Measurements from ENCODE around the gene AGO3.
A peak's percentile ranks its signal among the peaks of the same experiment; 100 is the strongest.
"Not testable (repeated sequence)": the region's sequence is repeated elsewhere in the genome, so short reads cannot be mapped to it uniquely, and the experiment has no call there.

Gene AGO3

DNA sequence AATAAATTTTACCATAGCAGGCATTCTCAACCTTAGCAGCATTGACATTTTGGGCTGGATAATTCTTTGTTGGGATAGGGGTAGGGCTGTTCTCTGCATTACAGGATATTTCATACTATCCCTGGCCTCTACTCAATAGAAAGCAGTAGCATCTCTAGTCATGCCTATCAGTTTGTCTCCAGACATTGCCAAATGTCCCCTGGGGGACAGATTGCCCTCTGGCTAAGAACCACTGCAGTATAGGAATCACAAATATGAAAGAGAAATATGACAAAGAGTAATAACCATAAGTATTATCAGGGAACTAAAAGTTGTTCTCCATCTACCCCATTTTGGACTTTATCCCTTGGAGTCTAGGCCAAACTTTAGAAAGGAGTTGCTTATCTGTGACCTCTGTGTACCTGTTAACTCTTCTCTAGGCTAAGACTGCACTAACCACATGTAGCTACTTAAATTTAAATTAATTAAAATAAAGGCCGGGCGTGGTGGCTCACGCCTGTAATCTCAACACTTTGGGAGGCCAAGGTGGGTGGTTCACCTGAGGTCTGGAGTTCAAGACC is 76.1 kb downstream of the AGO3 start:
- Histone ChIP-seq H3K9me3 (replicated peaks in 1 of 11) (no peaks in the 10 kb centered on the region), H3K9ac (no peak overlapping the region), H3K36me3 (peaks cover 33 to 75% (median 51%) of the 10 kb centered on the region in 11 experiments), H3K27me3 (no peaks in the 10 kb centered on the region), H3K27ac (no peak overlapping the region), H3K4me1 (no peaks in the 10 kb centered on the region), H4K20me1 (no peaks in the 10 kb centered on the region), H3K4me3 (no peak overlapping the region), H3K4me2 (no peak overlapping the region)
- TF ChIP-seq Cebpa-rat (IDR thresholded peaks at IDR 0.05), result no peak

GRCh38 chr1:36007741-36008140 is 76.8 kb downstream of the AGO3 start:
- no peak for TF ChIP-seq Cebpa-rat (IDR thresholded peaks at IDR 0.05)
- no peak overlapping the region for H3K27ac ChIP-seq

GRCh38 chr1:36008546-36009197 is 77.8 kb downstream of the AGO3 start:
- peaks cover 46 to 82% (median 66%) of the 10 kb centered on the region in 11 experiments for H3K36me3 ChIP-seq
- H3K9me3 ChIP-seq (replicated peaks in 1 of 11), result no peaks in the 10 kb centered on the region
- no peaks in the 10 kb centered on the region for H3K4me1 ChIP-seq
- no peak overlapping the region for H3K27ac ChIP-seq
- no peak overlapping the region for H3K9ac ChIP-seq
- H3K27me3 ChIP-seq, result no peaks in the 10 kb centered on the region
- H3K4me2 ChIP-seq, result no peak overlapping the region
- TF ChIP-seq Cebpa-rat (IDR thresholded peaks at IDR 0.05), result no peak
- H4K20me1 ChIP-seq, result no peaks in the 10 kb centered on the region
- no peak overlapping the region for H3K4me3 ChIP-seq

More at GRCh38 chr1:36007741-36008140, 76.8 kb downstream of the AGO3 start:
- H3K4me1 ChIP-seq, result no peaks in the 10 kb centered on the region
- H3K9me3 ChIP-seq (replicated peaks in 1 of 11), result no peaks in the 10 kb centered on the region
- H3K9ac ChIP-seq, result no peak overlapping the region
- no peaks in the 10 kb centered on the region for H3K27me3 ChIP-seq
- no peak overlapping the region for H3K4me3 ChIP-seq
- no peaks in the 10 kb centered on the region for H4K20me1 ChIP-seq
- peaks cover 37 to 73% (median 57%) of the 10 kb centered on the region in 11 experiments for H3K36me3 ChIP-seq
- H3K4me2 ChIP-seq, result no peak overlapping the region

DNA sequence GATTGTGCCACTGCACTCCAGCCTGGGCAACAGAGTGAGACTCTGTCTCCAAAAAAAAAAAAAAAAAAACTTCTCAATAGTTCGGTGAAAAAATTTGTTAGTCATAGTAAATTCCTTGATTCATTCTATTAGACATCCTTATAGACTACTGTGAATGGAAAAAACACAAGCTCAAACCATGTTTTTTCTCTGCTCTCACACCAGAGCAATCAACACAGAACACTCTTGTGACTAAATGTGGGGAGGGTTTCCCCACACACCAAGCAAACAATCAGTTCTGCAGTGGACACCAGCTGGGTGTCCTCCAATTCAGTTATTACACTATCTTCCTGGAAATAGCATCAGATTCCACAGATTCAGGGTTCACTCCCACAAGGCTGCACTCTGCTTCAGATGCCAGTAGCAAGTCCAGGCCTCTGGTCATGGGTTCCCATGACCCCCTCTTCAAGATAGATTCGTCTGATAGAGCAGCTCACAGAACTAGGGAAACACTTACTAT is 83.9 kb downstream of the AGO3 start:
- no peak overlapping the region for H3K4me3 ChIP-seq
- H4K20me1 ChIP-seq, result no peaks in the 10 kb centered on the region
- no peaks in the 10 kb centered on the region for H3K9me3 ChIP-seq (replicated peaks in 1 of 11)
- H3K27me3 ChIP-seq, result no peaks in the 10 kb centered on the region
- H3K27ac ChIP-seq, result no peak overlapping the region
- H3K4me2 ChIP-seq, result no peak overlapping the region
- H3K4me1 ChIP-seq, result no peaks in the 10 kb centered on the region
- H3K36me3 ChIP-seq, result peaks cover 70 to 92% (median 86%) of the 10 kb centered on the region in 11 experiments
- no peak for TF ChIP-seq Cebpa-rat (IDR thresholded peaks at IDR 0.05)
- H3K9ac ChIP-seq, result no peak overlapping the region

DNA sequence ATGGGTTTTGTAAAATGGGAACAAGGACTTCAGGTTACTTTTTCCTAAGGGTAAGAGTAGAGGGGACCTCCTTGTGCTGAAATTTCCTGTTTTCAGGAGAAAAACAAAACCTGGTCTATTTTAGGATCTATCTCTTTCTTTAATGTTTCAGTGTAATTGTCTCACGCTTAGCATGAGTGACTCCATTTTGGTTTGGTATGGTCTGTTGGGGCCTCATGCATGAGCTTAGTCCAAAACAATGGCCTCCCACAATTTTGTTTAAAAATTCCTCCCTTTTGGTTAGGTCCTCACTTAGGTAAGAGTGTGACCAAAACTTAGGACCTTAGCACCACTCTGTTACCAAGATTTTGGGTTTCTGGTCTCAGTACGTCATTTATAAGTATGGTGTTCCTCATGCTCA is 85.8 kb downstream of the AGO3 start:
- Histone ChIP-seq H4K20me1 (no peaks in the 10 kb centered on the region), H3K27me3 (no peaks in the 10 kb centered on the region), H3K9me3 (replicated peaks in 1 of 11) (no peaks in the 10 kb centered on the region), H3K4me1 (no peaks in the 10 kb centered on the region), H3K27ac (no peak overlapping the region), H3K4me2 (no peak overlapping the region), H3K4me3 (no peak overlapping the region), H3K36me3 (peaks cover 81 to 96% (median 91%) of the 10 kb centered on the region in 11 experiments), H3K9ac (no peak overlapping the region)
- no peak for TF ChIP-seq Cebpa-rat (IDR thresholded peaks at IDR 0.05)

GRCh38 chr1:36023098-36023769 is 92.3 kb downstream of the AGO3 start:
- H3K36me3 ChIP-seq, result peaks cover 63 to 98% (median 86%) of the 10 kb centered on the region in 11 experiments
- H3K27me3 ChIP-seq, result no peaks in the 10 kb centered on the region
- H3K4me1 ChIP-seq, result peaks cover 0 to 21% (median 12%) of the 10 kb centered on the region in 10 experiments; a peak in 13 of 20 replicates
- H3K27ac ChIP-seq, result 0 out of 22 replicates have a peak overlapping the region, but pooled peaks of 1 of the 11 experiments have one; percentile 7
- H3K9ac ChIP-seq, result no peak overlapping the region
- H3K4me2 ChIP-seq, result peak overlapping the region in 8 of 11 experiments; percentile 6 to 42 (median 28); a peak in 12 of 22 replicates
- peaks cover 4 to 11% (median 6%) of the 10 kb centered on the region in 11 experiments; a peak in 18 of 22 replicates for H3K9me3 ChIP-seq (replicated peaks in 1 of 11)
- no peak overlapping the region for H3K4me3 ChIP-seq
- no peaks in the 10 kb centered on the region for H4K20me1 ChIP-seq
- no peak for TF ChIP-seq Cebpa-rat (IDR thresholded peaks at IDR 0.05)

GRCh38 chr1:36024024-36024423 is 93.1 kb downstream of the AGO3 start:
- H4K20me1 ChIP-seq, H3K4me3 ChIP-seq, H3K9ac ChIP-seq, H3K27me3 ChIP-seq: not testable (repeated sequence)
- Histone ChIP-seq H3K36me3 (peaks cover 62 to 95% (median 83%) of the 10 kb centered on the region in 11 experiments), H3K27ac (0 out of 22 replicates have a peak overlapping the region, but pooled peaks of 1 of the 11 experiments have one; percentile 7), H3K4me2 (peak overlapping the region in 5 of 11 experiments; percentile 24 to 42 (median 36); a peak in 7 of 22 replicates), H3K9me3 (replicated peaks in 1 of 11) (peaks cover 6 to 15% (median 11%) of the 10 kb centered on the region in 11 experiments; a peak in 20 of 22 replicates), H3K4me1 (peaks cover 0 to 21% (median 12%) of the 10 kb centered on the region in 10 experiments; a peak in 13 of 20 replicates)

- no peak overlapping the region for H3K4me2 ChIP-seq
- TF ChIP-seq Cebpa-rat (IDR thresholded peaks at IDR 0.05), result no peak
Observed at GRCh38 chr1:36024847-36025246, 93.9 kb downstream of the AGO3 start.

DNA sequence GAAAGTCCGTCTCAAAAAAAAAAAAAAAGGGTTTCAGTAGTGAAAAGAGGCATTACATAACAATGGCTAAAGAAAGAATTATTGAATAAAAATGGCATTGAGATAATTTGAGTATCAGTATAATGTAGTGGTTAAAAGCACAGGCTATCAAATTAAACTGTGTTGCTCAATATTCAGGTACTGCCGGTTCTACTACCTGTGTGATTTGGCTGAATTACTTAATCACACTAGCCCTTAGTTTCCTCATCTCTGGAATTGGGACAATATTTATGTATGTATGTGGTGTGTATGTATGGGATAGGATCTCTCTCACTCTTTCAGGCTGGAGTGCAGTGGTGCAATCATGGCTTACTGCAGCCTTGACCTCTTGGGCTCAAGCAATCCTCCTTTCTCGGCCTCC is 96.9 kb downstream of the AGO3 start:
- no peak for TF ChIP-seq Cebpa-rat (IDR thresholded peaks at IDR 0.05)

More at GRCh38 chr1:36024847-36025246, 93.9 kb downstream of the AGO3 start:
- H3K9ac ChIP-seq, result no peak overlapping the region
- H3K9me3 ChIP-seq (replicated peaks in 1 of 11), result peaks cover 6 to 15% (median 12%) of the 10 kb centered on the region in 11 experiments; a peak in 20 of 22 replicates
- peaks cover 56 to 95% (median 82%) of the 10 kb centered on the region in 11 experiments for H3K36me3 ChIP-seq
- H3K27ac ChIP-seq, result no peak overlapping the region
- H3K27me3 ChIP-seq, result no peaks in the 10 kb centered on the region
- H4K20me1 ChIP-seq, result no peaks in the 10 kb centered on the region
- H3K4me1 ChIP-seq, result peaks cover 0 to 21% (median 12%) of the 10 kb centered on the region in 10 experiments; a peak in 13 of 20 replicates
- H3K4me3 ChIP-seq, result no peak overlapping the region

More for the DNA sequence above, 96.9 kb downstream of the AGO3 start:
- H3K36me3 ChIP-seq, result peaks cover 55 to 97% (median 83%) of the 10 kb centered on the region in 11 experiments
- peaks cover 6 to 15% (median 12%) of the 10 kb centered on the region in 11 experiments; a peak in 20 of 22 replicates for H3K9me3 ChIP-seq (replicated peaks in 1 of 11)
- no peak overlapping the region for H3K27ac ChIP-seq
- no peak overlapping the region for H3K4me2 ChIP-seq
- no peaks in the 10 kb centered on the region for H3K27me3 ChIP-seq
- no peak overlapping the region for H3K4me3 ChIP-seq
- no peak overlapping the region for H3K9ac ChIP-seq
- peaks cover 0 to 20% (median 12%) of the 10 kb centered on the region in 10 experiments; a peak in 13 of 20 replicates for H3K4me1 ChIP-seq
- no peaks in the 10 kb centered on the region for H4K20me1 ChIP-seq

Data from BLaER1 treated with 17β-estradiol and CSF1 and Interleukin-3, amounts not matched to agents 10 nM and 100 nM (cell line).